Panc1 (cell line): ENCODE measurements around the gene CDKAL1. TPM values are rescaled to one million over a fixed set of nuclear protein-coding genes. Genes with fewer than 3 reads are reported as not detected.

Source experiments
- ATAC-seq: fragments of 200-7000 bp; cut with Tn5 transposase; 2 replicates; pipeline ENCODE4 v1.9.1; 2020; ENCODE audit warnings: mild to moderate bottlenecking, moderate library complexity
- BruUV-seq: library from RNA; stranded (reverse); fragments of 400-500 nt; replicated peaks from 2 replicates; lab custom pipeline; 2021; lab: Mats Ljungman, UMichigan
- CTCF ChIA-PET: fragments of 300-600 bp; sonication (Branson Sonifier 250); formaldehyde crosslinking; loops from one replicate; lab custom pipeline; 2022; ENCODE audit warnings: antibody characterized with exemption; lab: Charles Lee
- POLR2A ChIA-PET: fragments of 300-600 bp; sonication (Branson Sonifier 250); formaldehyde crosslinking; loops from one replicate; lab custom pipeline; 2022; ENCODE audit warnings: antibody characterized with exemption; lab: Charles Lee
- DNase-seq: peaks from one replicate; pipeline ENCODE4 v3.0.0-alpha.2; 2010; ENCODE audit warnings: low read depth, low spot score
- H3K27ac ChIP-seq: 2 replicates; pipeline ENCODE4 v1.5.1; 2011; ENCODE audit warnings: mild to moderate bottlenecking, low read length, inconsistent platforms
- H3K27me3 ChIP-seq: fragments of 200-500 bp; sonication (Bioruptor generic); 2 replicates; pipeline ENCODE4 v1.6.0; 2014; ENCODE audit warnings: low read length, inconsistent platforms; ENCODE audit not compliant: control insufficient read depth, insufficient read depth
- H3K36me3 ChIP-seq: fragments of 200-500 bp; sonication (Bioruptor generic); 2 replicates; pipeline ENCODE4 v1.5.1; 2014; ENCODE audit warnings: inconsistent platforms, mild to moderate bottlenecking, low read length, moderate library complexity; ENCODE audit not compliant: control insufficient read depth, insufficient read depth
- H3K4me1 ChIP-seq: 2 replicates; pipeline ENCODE4 v1.5.1; 2011; ENCODE audit warnings: inconsistent platforms, mild to moderate bottlenecking, low read length, moderate library complexity; ENCODE audit not compliant: control insufficient read depth, insufficient read depth
- H3K4me3 ChIP-seq, 2 experiments: 2 replicates each; pipeline ENCODE4 v1.5.1; 2011 to 2012; ENCODE audit warnings: low read depth in 2 of 2, low read length in 2 of 2, mild to moderate bottlenecking in 2 of 2, inconsistent platforms in 1 of 2, moderate library complexity in 1 of 2
- H3K9me3 ChIP-seq: fragments of 200-500 bp; sonication (Bioruptor generic); 2 replicates; pipeline ENCODE4 v1.5.1; 2014; ENCODE audit warnings: low read depth, mild to moderate bottlenecking, inconsistent platforms, low read length, moderate library complexity; ENCODE audit not compliant: control insufficient read depth, insufficient read depth
- POLR2AphosphoS5 ChIP-seq: IDR thresholded peaks from 2 replicates; pipeline ENCODE4 v1.6.1; 2012; ENCODE audit warnings: mild to moderate bottlenecking, low read depth, low read length, moderate library complexity
- SIN3A ChIP-seq: IDR thresholded peaks from 2 replicates; pipeline ENCODE4 v1.6.1; 2012; ENCODE audit warnings: low read depth, mild to moderate bottlenecking, low read length, moderate library complexity, borderline replicate concordance; ENCODE audit not compliant: insufficient read depth
- TCF7L2 ChIP-seq: IDR thresholded peaks from 2 replicates; pipeline ENCODE4 v1.6.1; 2011; ENCODE audit warnings: mild to moderate bottlenecking, low read depth, low read length, inconsistent platforms
- in situ Hi-C: cut with HindIII; loops from 2 replicates; pipeline ENCODE4 v1.10.0; 2016; ENCODE audit warnings: low sequenced_read_pairs, low pct_unique_long_range_greater_than_20kb
- intact Hi-C: fragments of 100-400 bp; cut with micrococcal nuclease; formaldehyde crosslinking; loops from one replicate; pipeline ENCODE4 v1.10.0; 2022; ENCODE audit not compliant: unreplicated experiment
- total RNA-seq: library from RNA; stranded (reverse); gene quantifications from one replicate; pipeline ENCODE4 v1.2.1, GENCODE V29; 2021; ENCODE audit not compliant: unreplicated experiment
- TF ChIP-seq, protein P1 (sequence below), 2 experiments: IDR thresholded peaks; 2 replicates each; pipeline ENCODE4 v1.6.1; 2011 to 2012; ENCODE audit warnings: low read depth in 2 of 2, control low read depth in 1 of 2, low read length in 1 of 2, mild to moderate bottlenecking in 1 of 2, moderate library complexity in 1 of 2; ENCODE audit not compliant: insufficient read depth in 1 of 2

CDKAL1 gene
- total RNA-seq, 1 experiment from 2014 or later = 14.5 TPM

DNA sequence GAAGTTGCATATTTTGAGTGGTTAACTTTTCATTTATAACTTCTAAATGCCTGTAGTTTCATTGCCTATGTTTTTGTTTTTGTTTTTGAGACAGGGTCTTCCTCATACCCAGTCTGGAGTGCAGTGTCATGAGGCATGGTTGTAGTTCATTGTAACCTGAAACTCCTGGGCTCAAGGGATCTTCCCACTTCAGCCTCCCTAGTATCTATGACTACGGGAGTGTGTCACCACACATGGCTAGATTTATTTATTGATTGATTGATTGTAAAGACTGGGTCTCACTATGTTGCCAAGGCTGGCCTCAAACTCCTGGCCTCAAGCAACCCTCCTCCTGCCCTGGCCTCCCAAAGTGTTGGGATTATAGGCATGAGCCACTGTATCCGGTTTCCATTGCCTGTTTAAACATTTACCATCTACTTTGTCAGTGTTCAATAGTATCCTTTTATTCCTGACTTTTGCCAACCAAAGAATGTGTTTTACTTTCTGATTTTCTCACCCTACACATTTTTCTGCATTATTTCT lies 144.6 kb downstream of the CDKAL1 start:
- H3K9me3 ChIP-seq = no peaks in the 10 kb centered on the region
- POLR2A ChIA-PET = no interaction called here
- intact Hi-C loops = no loop called here
- ATAC-seq (no peak), DNase-seq (no peak)
- TF ChIP-seq SIN3A = no peak
- TF ChIP-seq, protein P1, sequence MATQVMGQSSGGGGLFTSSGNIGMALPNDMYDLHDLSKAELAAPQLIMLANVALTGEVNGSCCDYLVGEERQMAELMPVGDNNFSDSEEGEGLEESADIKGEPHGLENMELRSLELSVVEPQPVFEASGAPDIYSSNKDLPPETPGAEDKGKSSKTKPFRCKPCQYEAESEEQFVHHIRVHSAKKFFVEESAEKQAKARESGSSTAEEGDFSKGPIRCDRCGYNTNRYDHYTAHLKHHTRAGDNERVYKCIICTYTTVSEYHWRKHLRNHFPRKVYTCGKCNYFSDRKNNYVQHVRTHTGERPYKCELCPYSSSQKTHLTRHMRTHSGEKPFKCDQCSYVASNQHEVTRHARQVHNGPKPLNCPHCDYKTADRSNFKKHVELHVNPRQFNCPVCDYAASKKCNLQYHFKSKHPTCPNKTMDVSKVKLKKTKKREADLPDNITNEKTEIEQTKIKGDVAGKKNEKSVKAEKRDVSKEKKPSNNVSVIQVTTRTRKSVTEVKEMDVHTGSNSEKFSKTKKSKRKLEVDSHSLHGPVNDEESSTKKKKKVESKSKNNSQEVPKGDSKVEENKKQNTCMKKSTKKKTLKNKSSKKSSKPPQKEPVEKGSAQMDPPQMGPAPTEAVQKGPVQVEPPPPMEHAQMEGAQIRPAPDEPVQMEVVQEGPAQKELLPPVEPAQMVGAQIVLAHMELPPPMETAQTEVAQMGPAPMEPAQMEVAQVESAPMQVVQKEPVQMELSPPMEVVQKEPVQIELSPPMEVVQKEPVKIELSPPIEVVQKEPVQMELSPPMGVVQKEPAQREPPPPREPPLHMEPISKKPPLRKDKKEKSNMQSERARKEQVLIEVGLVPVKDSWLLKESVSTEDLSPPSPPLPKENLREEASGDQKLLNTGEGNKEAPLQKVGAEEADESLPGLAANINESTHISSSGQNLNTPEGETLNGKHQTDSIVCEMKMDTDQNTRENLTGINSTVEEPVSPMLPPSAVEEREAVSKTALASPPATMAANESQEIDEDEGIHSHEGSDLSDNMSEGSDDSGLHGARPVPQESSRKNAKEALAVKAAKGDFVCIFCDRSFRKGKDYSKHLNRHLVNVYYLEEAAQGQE (IDR thresholded peaks at IDR 0.05; ENCODE audit: insufficient read depth in 1 of 2, low read depth in 2 of 2, low read length in 1 of 2) = no peak
- in situ Hi-C loops = no loop called here
- no peaks in the 10 kb centered on the region for H3K27me3 ChIP-seq
- H3K4me3 ChIP-seq = no peak overlapping the region
- H3K4me1 ChIP-seq = peaks cover 5% of the 10 kb centered on the region; the same call in 1 of the 2 replicates
- no TSS peak for BruUV-seq
- H3K27ac ChIP-seq = no peak overlapping the region
- no peaks in the 10 kb centered on the region for H3K36me3 ChIP-seq
- CTCF ChIA-PET = no interaction called here

DNA sequence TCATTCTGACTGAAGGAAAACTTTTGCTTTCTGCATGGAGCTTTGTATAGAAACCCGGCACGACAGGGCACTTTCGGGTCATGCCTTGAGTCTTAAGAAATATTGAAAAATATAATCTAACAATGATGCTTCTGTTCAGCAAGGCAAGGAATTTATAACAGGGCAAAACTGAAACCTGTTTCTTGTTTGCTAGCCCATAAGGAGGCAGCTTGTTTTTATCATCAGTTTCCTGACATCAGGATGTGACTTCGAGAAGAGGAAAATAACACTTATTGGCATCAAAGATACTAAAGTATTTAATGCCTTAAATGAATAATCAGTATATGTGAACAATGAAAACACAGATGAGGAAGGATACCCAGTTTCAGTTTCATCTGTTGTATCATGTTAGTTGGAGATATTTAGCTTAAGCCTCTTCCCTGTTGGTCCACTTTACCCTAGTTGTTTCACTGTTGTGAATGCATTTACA lies 146.5 kb downstream of the CDKAL1 start:
- Histone ChIP-seq H3K4me3 (no peak overlapping the region), H3K27me3 (no peaks in the 10 kb centered on the region), H3K4me1 (peaks cover 5% of the 10 kb centered on the region; the same call in 1 of the 2 replicates), H3K36me3 (no peaks in the 10 kb centered on the region), H3K9me3 (no peaks in the 10 kb centered on the region), H3K27ac (peak overlapping the region; percentile 36; the same call in 1 of the 2 replicates)
- POLR2A ChIA-PET = no interaction called here
- in situ Hi-C loops (no loop called here), intact Hi-C loops (no loop called here)
- TF ChIP-seq, protein P1 (IDR thresholded peaks at IDR 0.05; ENCODE audit: insufficient read depth in 1 of 2, low read depth in 2 of 2, low read length in 1 of 2) = no peak
- TF ChIP-seq TCF7L2 = no peak
- no peak for TF ChIP-seq POLR2AphosphoS5
- DNase-seq (no peak), ATAC-seq (no peak)
- CTCF ChIA-PET = no interaction called here
- no TSS peak for BruUV-seq
